Non-pigmented ciliary epithelial cell (primary cell): Measurements from ENCODE around the gene ST7.

Experiments used
- DNase-seq: peaks from one replicate; pipeline ENCODE4 v3.0.0-alpha.2; 2010; ENCODE audit warnings: low read depth

The ST7 gene

GRCh38 chr7:117032810-117033209 lies 79.5 kb downstream of the ST7 start:
- DNase-seq = no peak

- DNase-seq = no peak
These were observed 81.7 kb downstream of the ST7 start for GRCh38 chr7:117034851-117035464.

GRCh38 chr7:117035465-117035862 lies 82.2 kb downstream of the ST7 start:
- DNase-seq = no peak

- DNase-seq = no peak
These were observed 82.9 kb downstream of the ST7 start for GRCh38 chr7:117036053-117036669.

- no peak for DNase-seq
These were observed 83.5 kb downstream of the ST7 start for GRCh38 chr7:117036836-117037235.

GRCh38 chr7:117038408-117038807 lies 85.1 kb downstream of the ST7 start:
- no peak for DNase-seq

- peak; percentile 50 for DNase-seq
These were observed 87.7 kb downstream of the ST7 start for GRCh38 chr7:117041007-117041406.

- no peak for DNase-seq
These were observed 88.5 kb downstream of the ST7 start for GRCh38 chr7:117041822-117042221.

- no peak for DNase-seq
These were observed 90.0 kb downstream of the ST7 start for GRCh38 chr7:117043108-117043825.

GRCh38 chr7:117044664-117045063 lies 91.4 kb downstream of the ST7 start:
- no peak for DNase-seq

GRCh38 chr7:117045927-117046710 lies 92.8 kb downstream of the ST7 start:
- no peak for DNase-seq

- no peak for DNase-seq
These were observed 94.2 kb downstream of the ST7 start for GRCh38 chr7:117047496-117047895.

GRCh38 chr7:117048114-117048866 lies 95.0 kb downstream of the ST7 start:
- no peak for DNase-seq

- DNase-seq = no peak
These were observed 95.6 kb downstream of the ST7 start for GRCh38 chr7:117048882-117049281.

- no peak for DNase-seq
These were observed 98.5 kb downstream of the ST7 start for GRCh38 chr7:117051808-117052207.

GRCh38 chr7:117053432-117053831 lies 100.1 kb downstream of the ST7 start:
- no peak for DNase-seq

- no peak for DNase-seq
These were observed 108.5 kb downstream of the ST7 start for GRCh38 chr7:117061751-117062150.

- DNase-seq = no peak
These were observed 109.0 kb downstream of the ST7 start for GRCh38 chr7:117062300-117062699.

GRCh38 chr7:117064688-117065087 lies 111.4 kb downstream of the ST7 start:
- no peak for DNase-seq

GRCh38 chr7:117065571-117066150 lies 112.4 kb downstream of the ST7 start:
- no peak for DNase-seq

- DNase-seq = no peak
These were observed 113.4 kb downstream of the ST7 start for GRCh38 chr7:117066668-117067067.

- DNase-seq = no peak
These were observed 114.0 kb downstream of the ST7 start for GRCh38 chr7:117067340-117067739.
